SK-N-SH treated with all-trans-retinoic acid at 6 μM for 48 hours (cell line): ENCODE results near the gene PTPRN2.

Source experiments
- ATAC-seq: fragments of 200-7000 bp; cut with Tn5 transposase; 3 replicates; pipeline ENCODE4 v1.9.1; 2020; ENCODE audit warnings: mild to moderate bottlenecking, moderate library complexity
- ARNTL ChIP-seq: fragments of 450-650 bp; formaldehyde crosslinking; IDR thresholded peaks from 2 replicates; pipeline ENCODE4 v1.5.0; 2020; ENCODE audit warnings: low read depth, mild to moderate bottlenecking, moderate library complexity, borderline replicate concordance
- BACH2 ChIP-seq: fragments of 250-450 bp; sonication (Bioruptor Pico); IDR thresholded peaks from 2 replicates; pipeline ENCODE4 v1.9.0; 2021; ENCODE audit warnings: mild to moderate bottlenecking, borderline replicate concordance
- CSDC2 ChIP-seq: fragments of 250-450 bp; sonication (Bioruptor Pico); IDR thresholded peaks from 2 replicates; pipeline ENCODE4 v1.5.0; 2020; ENCODE audit warnings: mild to moderate bottlenecking, moderate library complexity
- CSRNP3 ChIP-seq: fragments of 250-450 bp; sonication (Bioruptor Pico); IDR thresholded peaks from 2 replicates; pipeline ENCODE4 v1.5.1; 2021; ENCODE audit warnings: mild to moderate bottlenecking, moderate library complexity
- ESRRG ChIP-seq: fragments of 250-450 bp; sonication (Bioruptor Pico); IDR thresholded peaks from 2 replicates; pipeline ENCODE4 v1.6.1; 2021; ENCODE audit warnings: mild to moderate bottlenecking
- GLIS3 ChIP-seq: fragments of 250-450 bp; sonication (Bioruptor Pico); IDR thresholded peaks from 2 replicates; pipeline ENCODE4 v1.5.0; 2020; ENCODE audit warnings: mild to moderate bottlenecking, moderate library complexity
- OSR1 ChIP-seq: fragments of 250-450 bp; sonication (Bioruptor Pico); IDR thresholded peaks from 2 replicates; pipeline ENCODE4 v1.8.0; 2022; ENCODE audit warnings: moderate library complexity, mild to moderate bottlenecking, inconsistent platforms
- PPARA ChIP-seq: fragments of 250-450 bp; sonication (Bioruptor Pico); IDR thresholded peaks from 2 replicates; pipeline ENCODE4 v1.5.0; 2020; ENCODE audit warnings: mild to moderate bottlenecking, borderline replicate concordance
- RARB ChIP-seq: fragments of 250-450 bp; sonication (Bioruptor Pico); IDR thresholded peaks from 2 replicates; pipeline ENCODE4 v1.8.0; 2021; ENCODE audit warnings: mild to moderate bottlenecking, moderate library complexity
- TCF4 ChIP-seq: fragments of 250-450 bp; sonication (Bioruptor Pico); IDR thresholded peaks from 2 replicates; pipeline ENCODE4 v1.8.0; 2021; ENCODE audit warnings: mild to moderate bottlenecking, moderate library complexity, borderline replicate concordance
- ZFP3 ChIP-seq: fragments of 250-450 bp; sonication (Bioruptor Pico); IDR thresholded peaks from 2 replicates; pipeline ENCODE4 v1.5.0; 2020; ENCODE audit warnings: mild to moderate bottlenecking, moderate library complexity
- ZFP30 ChIP-seq: fragments of 450-650 bp; formaldehyde crosslinking; IDR thresholded peaks from 2 replicates; pipeline ENCODE4 v1.5.0; 2022; ENCODE audit warnings: mild to moderate bottlenecking, moderate library complexity
- ZNF565 ChIP-seq: fragments of 450-650 bp; formaldehyde crosslinking; conservative IDR thresholded peaks from 2 replicates; pipeline ENCODE4 v1.5.0; 2020; ENCODE audit warnings: low read depth, mild to moderate bottlenecking, moderate library complexity
- ZNF70 ChIP-seq: fragments of 450-650 bp; formaldehyde crosslinking; IDR thresholded peaks from 2 replicates; pipeline ENCODE4 v1.5.0; 2020; ENCODE audit warnings: mild to moderate bottlenecking, moderate library complexity
- ZNF8 ChIP-seq: fragments of 450-650 bp; formaldehyde crosslinking; IDR thresholded peaks from 2 replicates; pipeline ENCODE4 v1.5.0; 2020; ENCODE audit warnings: mild to moderate bottlenecking, moderate library complexity
- TF ChIP-seq, protein P1 (sequence below): fragments of 250-450 bp; sonication (Bioruptor Pico); IDR thresholded peaks from 2 replicates; pipeline ENCODE4 v1.5.1; 2020; ENCODE audit warnings: low read depth, mild to moderate bottlenecking, moderate library complexity
- TF ChIP-seq, protein P2 (sequence below): fragments of 250-450 bp; sonication (Bioruptor Pico); IDR thresholded peaks from 2 replicates; pipeline ENCODE4 v1.5.0; 2020; ENCODE audit warnings: mild to moderate bottlenecking, moderate library complexity
- TF ChIP-seq, protein P3 (sequence below): fragments of 250-450 bp; sonication (Bioruptor Pico); IDR thresholded peaks from 2 replicates; pipeline ENCODE4 v1.8.0; 2021; ENCODE audit warnings: low read depth, mild to moderate bottlenecking, moderate library complexity, borderline replicate concordance
- TF ChIP-seq, protein P4 (sequence below): fragments of 250-450 bp; sonication (Bioruptor Pico); IDR thresholded peaks from 2 replicates; pipeline ENCODE4 v1.8.0; 2020; ENCODE audit warnings: mild to moderate bottlenecking, moderate library complexity, borderline replicate concordance

PTPRN2 gene

DNA sequence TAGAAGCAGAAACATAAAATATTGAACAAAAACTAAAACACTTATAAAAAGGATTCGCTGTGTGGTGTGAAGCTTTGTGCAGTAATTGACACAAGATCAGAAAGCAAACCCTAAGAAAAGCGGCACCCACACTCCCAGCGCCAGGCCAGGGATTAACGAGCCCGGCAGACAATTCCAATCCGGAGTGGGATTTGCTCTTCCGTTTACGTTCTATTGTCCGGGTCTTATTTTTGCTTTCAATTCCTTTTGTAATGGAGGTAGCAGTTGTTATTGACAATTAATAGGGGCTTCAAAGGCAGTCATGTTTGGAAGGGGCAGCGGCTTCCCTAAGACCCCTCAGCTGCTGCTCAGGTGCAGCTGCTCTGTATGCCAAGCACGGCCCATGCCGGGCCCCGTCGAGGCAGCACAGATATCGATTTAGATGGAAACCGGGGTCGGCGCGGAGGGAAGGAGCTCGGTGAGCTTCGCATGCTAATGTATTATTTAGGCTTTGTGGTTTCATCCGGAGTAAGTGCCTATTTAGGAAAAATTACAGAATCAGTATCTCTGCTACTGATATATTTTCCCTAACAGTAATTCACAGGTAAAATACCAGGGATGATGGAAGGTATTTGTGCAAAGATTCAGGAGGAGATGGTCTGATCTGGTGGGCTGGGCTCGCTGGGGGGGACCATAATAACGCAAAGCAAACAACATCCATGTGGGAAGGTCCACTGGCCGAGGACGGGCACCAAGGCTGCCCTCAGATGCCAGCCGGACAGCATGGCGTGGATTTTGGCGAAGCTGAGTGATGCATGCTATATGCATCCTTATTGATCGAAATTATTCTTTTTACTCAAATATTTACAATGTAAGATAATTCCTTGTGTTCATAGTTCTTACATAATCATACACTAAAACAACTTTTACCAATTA is 561.7 kb downstream of the PTPRN2 start:
- TF ChIP-seq ZNF565: no peak
- TF ChIP-seq, protein P1, sequence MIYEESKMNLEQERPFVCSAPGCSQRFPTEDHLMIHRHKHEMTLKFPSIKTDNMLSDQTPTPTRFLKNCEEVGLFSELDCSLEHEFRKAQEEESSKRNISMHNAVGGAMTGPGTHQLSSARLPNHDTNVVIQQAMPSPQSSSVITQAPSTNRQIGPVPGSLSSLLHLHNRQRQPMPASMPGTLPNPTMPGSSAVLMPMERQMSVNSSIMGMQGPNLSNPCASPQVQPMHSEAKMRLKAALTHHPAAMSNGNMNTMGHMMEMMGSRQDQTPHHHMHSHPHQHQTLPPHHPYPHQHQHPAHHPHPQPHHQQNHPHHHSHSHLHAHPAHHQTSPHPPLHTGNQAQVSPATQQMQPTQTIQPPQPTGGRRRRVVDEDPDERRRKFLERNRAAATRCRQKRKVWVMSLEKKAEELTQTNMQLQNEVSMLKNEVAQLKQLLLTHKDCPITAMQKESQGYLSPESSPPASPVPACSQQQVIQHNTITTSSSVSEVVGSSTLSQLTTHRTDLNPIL (CRISPR knock-in tag): no peak
- no peak for TF ChIP-seq ARNTL (CRISPR knock-in tag)
- no peak for TF ChIP-seq ZNF70 (CRISPR knock-in tag)
- no peak for TF ChIP-seq ESRRG
- TF ChIP-seq CSDC2 (CRISPR knock-in tag): no peak
- no peak for TF ChIP-seq TCF4 (CRISPR knock-in tag)
- TF ChIP-seq, protein P2, sequence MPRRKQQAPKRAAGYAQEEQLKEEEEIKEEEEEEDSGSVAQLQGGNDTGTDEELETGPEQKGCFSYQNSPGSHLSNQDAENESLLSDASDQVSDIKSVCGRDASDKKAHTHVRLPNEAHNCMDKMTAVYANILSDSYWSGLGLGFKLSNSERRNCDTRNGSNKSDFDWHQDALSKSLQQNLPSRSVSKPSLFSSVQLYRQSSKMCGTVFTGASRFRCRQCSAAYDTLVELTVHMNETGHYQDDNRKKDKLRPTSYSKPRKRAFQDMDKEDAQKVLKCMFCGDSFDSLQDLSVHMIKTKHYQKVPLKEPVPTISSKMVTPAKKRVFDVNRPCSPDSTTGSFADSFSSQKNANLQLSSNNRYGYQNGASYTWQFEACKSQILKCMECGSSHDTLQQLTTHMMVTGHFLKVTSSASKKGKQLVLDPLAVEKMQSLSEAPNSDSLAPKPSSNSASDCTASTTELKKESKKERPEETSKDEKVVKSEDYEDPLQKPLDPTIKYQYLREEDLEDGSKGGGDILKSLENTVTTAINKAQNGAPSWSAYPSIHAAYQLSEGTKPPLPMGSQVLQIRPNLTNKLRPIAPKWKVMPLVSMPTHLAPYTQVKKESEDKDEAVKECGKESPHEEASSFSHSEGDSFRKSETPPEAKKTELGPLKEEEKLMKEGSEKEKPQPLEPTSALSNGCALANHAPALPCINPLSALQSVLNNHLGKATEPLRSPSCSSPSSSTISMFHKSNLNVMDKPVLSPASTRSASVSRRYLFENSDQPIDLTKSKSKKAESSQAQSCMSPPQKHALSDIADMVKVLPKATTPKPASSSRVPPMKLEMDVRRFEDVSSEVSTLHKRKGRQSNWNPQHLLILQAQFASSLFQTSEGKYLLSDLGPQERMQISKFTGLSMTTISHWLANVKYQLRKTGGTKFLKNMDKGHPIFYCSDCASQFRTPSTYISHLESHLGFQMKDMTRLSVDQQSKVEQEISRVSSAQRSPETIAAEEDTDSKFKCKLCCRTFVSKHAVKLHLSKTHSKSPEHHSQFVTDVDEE (CRISPR knock-in tag): no peak
- TF ChIP-seq, protein P3, sequence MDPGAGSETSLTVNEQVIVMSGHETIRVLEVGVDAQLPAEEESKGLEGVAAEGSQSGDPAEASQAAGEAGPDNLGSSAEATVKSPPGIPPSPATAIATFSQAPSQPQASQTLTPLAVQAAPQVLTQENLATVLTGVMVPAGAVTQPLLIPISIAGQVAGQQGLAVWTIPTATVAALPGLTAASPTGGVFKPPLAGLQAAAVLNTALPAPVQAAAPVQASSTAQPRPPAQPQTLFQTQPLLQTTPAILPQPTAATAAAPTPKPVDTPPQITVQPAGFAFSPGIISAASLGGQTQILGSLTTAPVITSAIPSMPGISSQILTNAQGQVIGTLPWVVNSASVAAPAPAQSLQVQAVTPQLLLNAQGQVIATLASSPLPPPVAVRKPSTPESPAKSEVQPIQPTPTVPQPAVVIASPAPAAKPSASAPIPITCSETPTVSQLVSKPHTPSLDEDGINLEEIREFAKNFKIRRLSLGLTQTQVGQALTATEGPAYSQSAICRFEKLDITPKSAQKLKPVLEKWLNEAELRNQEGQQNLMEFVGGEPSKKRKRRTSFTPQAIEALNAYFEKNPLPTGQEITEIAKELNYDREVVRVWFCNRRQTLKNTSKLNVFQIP (CRISPR knock-in tag): no peak
- TF ChIP-seq BACH2: no peak
- TF ChIP-seq PPARA (CRISPR knock-in tag): no peak
- ATAC-seq: no peak

DNA sequence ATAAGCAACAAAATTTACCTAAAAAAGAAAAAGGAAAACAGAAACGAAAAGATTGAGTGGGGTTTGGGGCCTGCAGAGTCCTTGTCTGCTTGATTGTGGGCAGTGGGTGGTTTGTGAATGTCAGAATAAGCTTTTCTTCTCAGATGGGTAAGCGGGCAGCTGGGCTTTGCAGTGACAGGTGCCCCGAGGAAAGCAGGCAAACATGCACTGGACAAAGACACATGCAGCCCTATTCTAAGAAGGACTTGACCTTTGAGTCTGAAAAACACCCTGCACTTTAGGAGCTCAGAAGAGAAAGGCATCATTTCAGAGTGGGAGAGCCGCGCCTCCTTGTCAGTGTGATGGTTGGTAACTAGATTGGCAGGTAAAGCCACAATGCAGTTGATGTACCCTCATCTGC is 562.7 kb downstream of the PTPRN2 start:
- TF ChIP-seq TCF4 (CRISPR knock-in tag) (no peak), CSDC2 (CRISPR knock-in tag) (no peak), ZFP30 (CRISPR knock-in tag) (no peak), ZNF565 (no peak), ESRRG (no peak)
- TF ChIP-seq, protein P4, sequence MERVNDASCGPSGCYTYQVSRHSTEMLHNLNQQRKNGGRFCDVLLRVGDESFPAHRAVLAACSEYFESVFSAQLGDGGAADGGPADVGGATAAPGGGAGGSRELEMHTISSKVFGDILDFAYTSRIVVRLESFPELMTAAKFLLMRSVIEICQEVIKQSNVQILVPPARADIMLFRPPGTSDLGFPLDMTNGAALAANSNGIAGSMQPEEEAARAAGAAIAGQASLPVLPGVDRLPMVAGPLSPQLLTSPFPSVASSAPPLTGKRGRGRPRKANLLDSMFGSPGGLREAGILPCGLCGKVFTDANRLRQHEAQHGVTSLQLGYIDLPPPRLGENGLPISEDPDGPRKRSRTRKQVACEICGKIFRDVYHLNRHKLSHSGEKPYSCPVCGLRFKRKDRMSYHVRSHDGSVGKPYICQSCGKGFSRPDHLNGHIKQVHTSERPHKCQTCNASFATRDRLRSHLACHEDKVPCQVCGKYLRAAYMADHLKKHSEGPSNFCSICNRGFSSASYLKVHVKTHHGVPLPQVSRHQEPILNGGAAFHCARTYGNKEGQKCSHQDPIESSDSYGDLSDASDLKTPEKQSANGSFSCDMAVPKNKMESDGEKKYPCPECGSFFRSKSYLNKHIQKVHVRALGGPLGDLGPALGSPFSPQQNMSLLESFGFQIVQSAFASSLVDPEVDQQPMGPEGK (CRISPR knock-in tag): no peak
- no peak for ATAC-seq

- TF ChIP-seq, protein P1 (CRISPR knock-in tag): no peak
- TF ChIP-seq OSR1 (no peak), ZNF565 (no peak), ZNF8 (CRISPR knock-in tag) (no peak), GLIS3 (no peak), CSRNP3 (CRISPR knock-in tag) (no peak), RARB (CRISPR knock-in tag) (no peak), BACH2 (no peak), TCF4 (CRISPR knock-in tag) (no peak), ZFP3 (CRISPR knock-in tag) (no peak), CSDC2 (CRISPR knock-in tag) (no peak)
- TF ChIP-seq, protein P3 (CRISPR knock-in tag): no peak
- TF ChIP-seq, protein P2 (CRISPR knock-in tag): no peak
- ATAC-seq: no peak
Observed at GRCh38 chr7:158024351-158024715, 563.3 kb downstream of the PTPRN2 start.
